Endodermal cell (in vitro differentiated cells): ENCODE data around the gene TCF12. TPM values are rescaled to one million over a fixed set of nuclear protein-coding genes. Genes with fewer than 3 reads are reported as not detected.

Experiments used
- DNase-seq: peaks from one replicate; pipeline ENCODE4 v3.0.0-alpha.2; 2017
- H3K27ac ChIP-seq: 2 replicates; pipeline ENCODE4 v1.5.1; 2013; ENCODE audit warnings: mild to moderate bottlenecking, low read depth, low read length, moderate library complexity
- H3K27me3 ChIP-seq: 2 replicates; pipeline ENCODE4 v1.6.1; 2013; ENCODE audit warnings: mild to moderate bottlenecking, low read length, moderate library complexity; ENCODE audit not compliant: insufficient read depth, control insufficient read depth, poor library complexity, severe bottlenecking
- H3K36me3 ChIP-seq: 2 replicates; pipeline ENCODE4 v1.7.0; 2013; ENCODE audit warnings: mild to moderate bottlenecking, low read length, moderate library complexity; ENCODE audit not compliant: control insufficient read depth, insufficient read depth
- H3K4me1 ChIP-seq: one replicate; pipeline ENCODE4 v1.7.0; 2013; ENCODE audit warnings: low read length; ENCODE audit not compliant: control insufficient read depth, insufficient read depth
- H3K4me3 ChIP-seq: 2 replicates; pipeline ENCODE4 v1.5.1; 2013; ENCODE audit warnings: mild to moderate bottlenecking, low read length, moderate library complexity
- H3K9ac ChIP-seq: 2 replicates; pipeline ENCODE4 v1.6.1; 2013; ENCODE audit warnings: mild to moderate bottlenecking, low read length, moderate library complexity; ENCODE audit not compliant: poor library complexity, severe bottlenecking; ENCODE audit errors: extremely low read depth
- H3K9me3 ChIP-seq: 2 replicates; pipeline ENCODE4 v1.6.1; 2013; ENCODE audit warnings: mild to moderate bottlenecking, low read length, moderate library complexity; ENCODE audit not compliant: control insufficient read depth
- H3K27ac Mint-ChIP-seq: 2 replicates; pipeline ENCODE4 v1.8.0; 2020; ENCODE audit warnings: mixed read lengths
- H3K27me3 Mint-ChIP-seq: 2 replicates; pipeline ENCODE4 v1.8.0; 2021; ENCODE audit warnings: mild to moderate bottlenecking, mixed read lengths; ENCODE audit not compliant: insufficient read depth
- H3K36me3 Mint-ChIP-seq: 2 replicates; pipeline ENCODE4 v1.8.0; 2020; ENCODE audit warnings: low read depth, mixed read lengths
- H3K4me1 Mint-ChIP-seq: 2 replicates; pipeline ENCODE4 v1.8.0; 2020; ENCODE audit warnings: mixed read lengths
- H3K4me3 Mint-ChIP-seq: 2 replicates; pipeline ENCODE4 v1.8.0; 2020; ENCODE audit warnings: mild to moderate bottlenecking, moderate library complexity, mixed read lengths
- H3K9me3 Mint-ChIP-seq: 2 replicates; pipeline ENCODE4 v1.8.0; 2020; ENCODE audit warnings: mild to moderate bottlenecking, mixed read lengths
- CTCF ChIP-seq: fragments of 200-600 bp; sonication (generic); conservative IDR thresholded peaks from 2 replicates; pipeline ENCODE4 v1.5.0; 2021; ENCODE audit warnings: antibody characterized with exemption, mild to moderate bottlenecking
- WGBS, 2 experiments: methylation state at CpG; one replicate each; pipeline versions ENCODE4 v1.1.5 to v1.1.7; 2013; ENCODE audit warnings: missing lambda C conversion rate in 2 of 2, mixed read lengths in 1 of 2; ENCODE audit not compliant: insufficient coverage in 1 of 2, insufficient read length in 1 of 2; 5-methylcytosine and 5-hydroxymethylcytosine counted together
- total RNA-seq, 2 donors: library from RNA; stranded (reverse); fragmentation: NEBNext Ultra II Directional in 1 of 2; extraction: Animal tissue kit (Norgen Biotek cat#: 25700) in 1 of 2; gene quantifications; 2 replicates in 1 of 2; 3 replicates in 1 of 2; pipeline ENCODE4 v1.2.1, GENCODE V29; 2021

TCF12 gene
- total RNA-seq, 2 donors from 2014 or later, result 103 to 121 TPM

GRCh38 chr15:57124036-57124435 is 205.6 kb downstream of the TCF12 start:
- WGBS, 2 experiments, result 100% methylated on average over 1 of the region's 1 CpG
- no peak overlapping the region for H3K27ac Mint-ChIP-seq
- DNase-seq, result no peak
- no peak overlapping the region for H3K4me3 Mint-ChIP-seq
- Histone ChIP-seq H3K9me3 (no peaks in the 10 kb centered on the region), H3K4me1 (no peaks in the 10 kb centered on the region), H3K9ac (no peak overlapping the region), H3K27ac (no peak overlapping the region), H3K27me3 (no peaks in the 10 kb centered on the region), H3K36me3 (peaks cover 15% of the 10 kb centered on the region), H3K4me3 (no peak overlapping the region)
- no peak for TF ChIP-seq CTCF
- peaks cover 25% of the 10 kb centered on the region for H3K4me1 Mint-ChIP-seq
- peaks cover 15% of the 10 kb centered on the region for H3K36me3 Mint-ChIP-seq
- H3K27me3 Mint-ChIP-seq, result no peaks in the 10 kb centered on the region
- H3K9me3 Mint-ChIP-seq, result no peaks in the 10 kb centered on the region

- H3K4me1 Mint-ChIP-seq, result peaks cover 15% of the 10 kb centered on the region
- no peaks in the 10 kb centered on the region for H3K4me1 ChIP-seq
- H3K9me3 Mint-ChIP-seq, result no peaks in the 10 kb centered on the region
- H3K4me3 ChIP-seq, result no peak overlapping the region
- H3K4me3 Mint-ChIP-seq, result no peak overlapping the region
- H3K36me3 ChIP-seq, result peaks cover 13% of the 10 kb centered on the region
- peaks cover 17% of the 10 kb centered on the region for H3K36me3 Mint-ChIP-seq
- no peaks in the 10 kb centered on the region for H3K27me3 Mint-ChIP-seq
- no peak overlapping the region for H3K27ac Mint-ChIP-seq
- DNase-seq, result no peak
- no peak for TF ChIP-seq CTCF
- no peak overlapping the region for H3K27ac ChIP-seq
- no peaks in the 10 kb centered on the region for H3K27me3 ChIP-seq
- no peaks in the 10 kb centered on the region for H3K9me3 ChIP-seq
- WGBS, 2 experiments, result 94 to 100% methylated on average over 1 to 3 of the region's 3 CpGs
- H3K9ac ChIP-seq, result no peak overlapping the region
These were observed 210.6 kb downstream of the TCF12 start for GRCh38 chr15:57129064-57129463.

- H3K4me3 ChIP-seq, result no peak overlapping the region
- H3K4me1 ChIP-seq, result no peaks in the 10 kb centered on the region
- no peak for TF ChIP-seq CTCF
- Mint-ChIP-seq H3K4me3 (no peak overlapping the region), H3K9me3 (no peaks in the 10 kb centered on the region), H3K27ac (no peak overlapping the region), H3K27me3 (no peaks in the 10 kb centered on the region), H3K4me1 (peaks cover 18% of the 10 kb centered on the region), H3K36me3 (peaks cover 10% of the 10 kb centered on the region)
- H3K9me3 ChIP-seq, result no peaks in the 10 kb centered on the region
- H3K36me3 ChIP-seq, result peaks cover 8% of the 10 kb centered on the region
- no peak overlapping the region for H3K9ac ChIP-seq
- DNase-seq, result no peak
- 90 to 97% methylated on average over 3 to 4 of the region's 4 CpGs for WGBS, 2 experiments
- H3K27me3 ChIP-seq, result no peaks in the 10 kb centered on the region
- H3K27ac ChIP-seq, result no peak overlapping the region
These were observed 212.5 kb downstream of the TCF12 start for GRCh38 chr15:57130956-57131355.
